GM18870 (cell line): Measurements from ENCODE around the gene NR3C2.
"Not testable (repeated sequence)": the region's sequence is repeated elsewhere in the genome, so short reads cannot be mapped to it uniquely, and the experiment has no call there.

Experiments
- ATAC-seq: cut with Tn5 transposase; IDR thresholded peaks from one replicate; pipeline ENCODE4 v1.9.1; 2021; ENCODE audit warnings: moderate library complexity; ENCODE audit not compliant: unreplicated experiment

Gene NR3C2

GRCh38 chr4:148182230-148182911, 259.8 kb downstream of the NR3C2 start:
- ATAC-seq, result no peak

GRCh38 chr4:148173397-148174017, 268.7 kb downstream of the NR3C2 start:
- no peak for ATAC-seq

- no peak for ATAC-seq
These were observed 270.6 kb downstream of the NR3C2 start for GRCh38 chr4:148171596-148171995.

- ATAC-seq, result no peak
These were observed 271.5 kb downstream of the NR3C2 start for GRCh38 chr4:148170408-148171365.

- ATAC-seq, result no peak
These were observed 276.1 kb downstream of the NR3C2 start for GRCh38 chr4:148166132-148166591.

- no peak for ATAC-seq
These were observed 277.7 kb downstream of the NR3C2 start for GRCh38 chr4:148164557-148164956.

- no peak for ATAC-seq
These were observed 279.2 kb downstream of the NR3C2 start for GRCh38 chr4:148162991-148163390.

- no peak for ATAC-seq
These were observed 279.7 kb downstream of the NR3C2 start for GRCh38 chr4:148162519-148162918.

- no peak for ATAC-seq
These were observed 280.6 kb downstream of the NR3C2 start for GRCh38 chr4:148161601-148162000.

GRCh38 chr4:148159793-148160192, 282.4 kb downstream of the NR3C2 start:
- no peak for ATAC-seq

GRCh38 chr4:148154769-148155168, 287.4 kb downstream of the NR3C2 start:
- no peak for ATAC-seq

- no peak for ATAC-seq
These were observed 289.2 kb downstream of the NR3C2 start for GRCh38 chr4:148152868-148153625.

GRCh38 chr4:148151806-148152205, 290.4 kb downstream of the NR3C2 start:
- ATAC-seq, result no peak

GRCh38 chr4:148145475-148145874, 296.7 kb downstream of the NR3C2 start:
- ATAC-seq, result no peak

- no peak for ATAC-seq
These were observed 299.0 kb downstream of the NR3C2 start for GRCh38 chr4:148143174-148143573.

GRCh38 chr4:148141501-148141900, 300.7 kb downstream of the NR3C2 start:
- no peak for ATAC-seq

GRCh38 chr4:148126825-148127224, 315.4 kb downstream of the NR3C2 start:
- no peak for ATAC-seq

- ATAC-seq, result no peak
These were observed 317.7 kb downstream of the NR3C2 start for GRCh38 chr4:148124512-148124911.

- not testable (repeated sequence) for ATAC-seq
These were observed 319.1 kb downstream of the NR3C2 start for GRCh38 chr4:148123161-148123560.

- ATAC-seq, result no peak
These were observed 322.0 kb downstream of the NR3C2 start for GRCh38 chr4:148120216-148120615.

- no peak for ATAC-seq
These were observed 323.6 kb downstream of the NR3C2 start for GRCh38 chr4:148118633-148119032.
